ENCODE results near the gene COLEC11.

COLEC11 gene

GRCh38 chr2:3665886-3666612 is 71.1 kb downstream of the COLEC11 start:
- peak; percentile 8 for DNase-seq
- no peaks in the 10 kb centered on the region for H3K4me1 Mint-ChIP-seq (ENCODE audit: low read depth)
- no peaks in the 10 kb centered on the region for H3K27me3 Mint-ChIP-seq
- no peaks in the 10 kb centered on the region for H3K9me3 Mint-ChIP-seq
- H3K36me3 Mint-ChIP-seq (ENCODE audit: low read depth): no peaks in the 10 kb centered on the region
- H3K27ac Mint-ChIP-seq: no peak overlapping the region
- H3K4me3 Mint-ChIP-seq: no peak overlapping the region

GRCh38 chr2:3666613-3666975 is 71.7 kb downstream of the COLEC11 start:
- no peak overlapping the region for H3K27ac Mint-ChIP-seq
- no peak for DNase-seq
- H3K27me3 Mint-ChIP-seq: no peaks in the 10 kb centered on the region
- H3K36me3 Mint-ChIP-seq (ENCODE audit: low read depth): no peaks in the 10 kb centered on the region
- H3K4me1 Mint-ChIP-seq (ENCODE audit: low read depth): no peaks in the 10 kb centered on the region
- no peak overlapping the region for H3K4me3 Mint-ChIP-seq
- H3K9me3 Mint-ChIP-seq: no peaks in the 10 kb centered on the region

- no peaks in the 10 kb centered on the region for H3K4me1 Mint-ChIP-seq (ENCODE audit: low read depth)
- H3K27me3 Mint-ChIP-seq: no peaks in the 10 kb centered on the region
- H3K9me3 Mint-ChIP-seq: no peaks in the 10 kb centered on the region
- peak; percentile 12 for DNase-seq
- no peaks in the 10 kb centered on the region for H3K36me3 Mint-ChIP-seq (ENCODE audit: low read depth)
- H3K4me3 Mint-ChIP-seq: no peak overlapping the region
- H3K27ac Mint-ChIP-seq: no peak overlapping the region
These were observed 72.3 kb downstream of the COLEC11 start for GRCh38 chr2:3667151-3667631.

GRCh38 chr2:3669656-3670055 is 74.7 kb downstream of the COLEC11 start:
- no peaks in the 10 kb centered on the region for H3K27me3 Mint-ChIP-seq
- no peaks in the 10 kb centered on the region for H3K9me3 Mint-ChIP-seq
- no peak for DNase-seq
- H3K4me3 Mint-ChIP-seq: no peak overlapping the region
- no peaks in the 10 kb centered on the region for H3K36me3 Mint-ChIP-seq (ENCODE audit: low read depth)
- no peak overlapping the region for H3K27ac Mint-ChIP-seq
- H3K4me1 Mint-ChIP-seq (ENCODE audit: low read depth): no peaks in the 10 kb centered on the region

- no peak overlapping the region for H3K4me3 Mint-ChIP-seq
These were observed 75.5 kb downstream of the COLEC11 start for GRCh38 chr2:3670376-3670775.

GRCh38 chr2:3670941-3671340 is 76.0 kb downstream of the COLEC11 start:
- Mint-ChIP-seq H3K4me1 (ENCODE audit: low read depth) (no peaks in the 10 kb centered on the region), H3K9me3 (no peaks in the 10 kb centered on the region), H3K27me3 (no peaks in the 10 kb centered on the region), H3K36me3 (ENCODE audit: low read depth) (no peaks in the 10 kb centered on the region), H3K27ac (no peak overlapping the region), H3K4me3 (no peak overlapping the region)
- DNase-seq: no peak

More at GRCh38 chr2:3670376-3670775, 75.5 kb downstream of the COLEC11 start:
- Mint-ChIP-seq H3K9me3 (no peaks in the 10 kb centered on the region), H3K36me3 (ENCODE audit: low read depth) (no peaks in the 10 kb centered on the region), H3K4me1 (ENCODE audit: low read depth) (no peaks in the 10 kb centered on the region), H3K27me3 (no peaks in the 10 kb centered on the region), H3K27ac (no peak overlapping the region)
- DNase-seq: no peak

- Mint-ChIP-seq H3K36me3 (ENCODE audit: low read depth) (no peaks in the 10 kb centered on the region), H3K27me3 (no peaks in the 10 kb centered on the region), H3K9me3 (no peaks in the 10 kb centered on the region), H3K4me1 (ENCODE audit: low read depth) (no peaks in the 10 kb centered on the region), H3K4me3 (no peak overlapping the region), H3K27ac (no peak overlapping the region)
- no peak for DNase-seq
These were observed 78.2 kb downstream of the COLEC11 start for GRCh38 chr2:3672861-3673678.

GRCh38 chr2:3674066-3674845 is 79.3 kb downstream of the COLEC11 start:
- H3K9me3 Mint-ChIP-seq: no peaks in the 10 kb centered on the region
- DNase-seq: no peak
- no peaks in the 10 kb centered on the region for H3K27me3 Mint-ChIP-seq
- H3K36me3 Mint-ChIP-seq (ENCODE audit: low read depth): no peaks in the 10 kb centered on the region
- H3K4me3 Mint-ChIP-seq: no peak overlapping the region
- H3K4me1 Mint-ChIP-seq (ENCODE audit: low read depth): no peaks in the 10 kb centered on the region
- no peak overlapping the region for H3K27ac Mint-ChIP-seq

GRCh38 chr2:3675687-3676086 is 80.8 kb downstream of the COLEC11 start:
- no peak overlapping the region for H3K4me3 Mint-ChIP-seq
- no peak overlapping the region for H3K27ac Mint-ChIP-seq
- DNase-seq: no peak
- no peaks in the 10 kb centered on the region for H3K27me3 Mint-ChIP-seq
- no peaks in the 10 kb centered on the region for H3K4me1 Mint-ChIP-seq (ENCODE audit: low read depth)
- no peaks in the 10 kb centered on the region for H3K9me3 Mint-ChIP-seq
- H3K36me3 Mint-ChIP-seq (ENCODE audit: low read depth): no peaks in the 10 kb centered on the region

GRCh38 chr2:3677436-3677835 is 82.5 kb downstream of the COLEC11 start:
- H3K27me3 Mint-ChIP-seq: no peaks in the 10 kb centered on the region
- DNase-seq: no peak
- H3K27ac Mint-ChIP-seq: no peak overlapping the region
- no peak overlapping the region for H3K4me3 Mint-ChIP-seq
- H3K36me3 Mint-ChIP-seq (ENCODE audit: low read depth): no peaks in the 10 kb centered on the region
- no peaks in the 10 kb centered on the region for H3K9me3 Mint-ChIP-seq
- no peaks in the 10 kb centered on the region for H3K4me1 Mint-ChIP-seq (ENCODE audit: low read depth)

GRCh38 chr2:3678212-3678611 is 83.3 kb downstream of the COLEC11 start:
- H3K4me3 Mint-ChIP-seq: no peak overlapping the region
- H3K27ac Mint-ChIP-seq: no peak overlapping the region
- no peaks in the 10 kb centered on the region for H3K4me1 Mint-ChIP-seq (ENCODE audit: low read depth)
- DNase-seq: no peak
- no peaks in the 10 kb centered on the region for H3K9me3 Mint-ChIP-seq
- no peaks in the 10 kb centered on the region for H3K36me3 Mint-ChIP-seq (ENCODE audit: low read depth)
- H3K27me3 Mint-ChIP-seq: no peaks in the 10 kb centered on the region

GRCh38 chr2:3679180-3679579 is 84.3 kb downstream of the COLEC11 start:
- Mint-ChIP-seq H3K36me3 (ENCODE audit: low read depth) (no peaks in the 10 kb centered on the region), H3K27me3 (peaks cover 3% of the 10 kb centered on the region), H3K4me3 (no peak overlapping the region), H3K4me1 (ENCODE audit: low read depth) (no peaks in the 10 kb centered on the region), H3K27ac (no peak overlapping the region), H3K9me3 (no peaks in the 10 kb centered on the region)
- no peak for DNase-seq

GRCh38 chr2:3679616-3680393 is 84.9 kb downstream of the COLEC11 start:
- no peaks in the 10 kb centered on the region for H3K36me3 Mint-ChIP-seq (ENCODE audit: low read depth)
- peaks cover 3% of the 10 kb centered on the region for H3K27me3 Mint-ChIP-seq
- no peak for DNase-seq
- no peak overlapping the region for H3K4me3 Mint-ChIP-seq
- H3K4me1 Mint-ChIP-seq (ENCODE audit: low read depth): no peaks in the 10 kb centered on the region
- H3K27ac Mint-ChIP-seq: no peak overlapping the region
- H3K9me3 Mint-ChIP-seq: no peaks in the 10 kb centered on the region

Data from activated T-cell treated with anti-CD3 and anti-CD28 coated beads, Interleukin-2, amount 50 U/mL, for 24 hours (primary cell).